Measurements from ENCODE around the gene STAMBPL1. TPM values are rescaled to one million over a fixed set of nuclear protein-coding genes. Genes with fewer than 3 reads are reported as not detected.

The STAMBPL1 gene
- polyA plus RNA-seq, 6 donors from 2014 or later, result 3.4 to 7.6 (median 5.0) TPM

GRCh38 chr10:88890681-88891381, 10.8 kb downstream of the STAMBPL1 start:
- Mint-ChIP-seq H3K27ac (no peak overlapping the region), H3K9me3 (no peaks in the 10 kb centered on the region), H3K36me3 (no peaks in the 10 kb centered on the region), H3K4me3 (no peak overlapping the region), H3K4me1 (peaks cover 18 to 19% (median 18%) of the 10 kb centered on the region in 3 donors), H3K27me3 (no peaks in the 10 kb centered on the region)
- DNase-seq (no peak), ATAC-seq (ENCODE audit: low read depth in 2 of 2) (no peak)

- H3K4me3 Mint-ChIP-seq, result no peak overlapping the region
- H3K27ac Mint-ChIP-seq, result no peak overlapping the region
Observed at GRCh38 chr10:88892222-88892967, 12.3 kb downstream of the STAMBPL1 start.

GRCh38 chr10:88893611-88894010, 13.6 kb downstream of the STAMBPL1 start:
- peaks cover 17 to 27% (median 26%) of the 10 kb centered on the region in 3 donors for H3K4me1 Mint-ChIP-seq
- DNase-seq (no peak), ATAC-seq (ENCODE audit: low read depth in 2 of 2) (no peak)
- no peaks in the 10 kb centered on the region for H3K36me3 Mint-ChIP-seq
- H3K27me3 Mint-ChIP-seq, result no peaks in the 10 kb centered on the region
- peak overlapping the region in 1 of 6 donors; percentile 43 for H3K27ac Mint-ChIP-seq
- no peak overlapping the region for H3K4me3 Mint-ChIP-seq
- H3K9me3 Mint-ChIP-seq, result no peaks in the 10 kb centered on the region

More at GRCh38 chr10:88892222-88892967, 12.3 kb downstream of the STAMBPL1 start:
- H3K36me3 Mint-ChIP-seq, result no peaks in the 10 kb centered on the region
- DNase-seq (no peak), ATAC-seq (ENCODE audit: low read depth in 2 of 2) (no peak)
- no peaks in the 10 kb centered on the region for H3K9me3 Mint-ChIP-seq
- no peaks in the 10 kb centered on the region for H3K27me3 Mint-ChIP-seq
- peaks cover 22 to 25% (median 24%) of the 10 kb centered on the region in 3 donors for H3K4me1 Mint-ChIP-seq

DNA sequence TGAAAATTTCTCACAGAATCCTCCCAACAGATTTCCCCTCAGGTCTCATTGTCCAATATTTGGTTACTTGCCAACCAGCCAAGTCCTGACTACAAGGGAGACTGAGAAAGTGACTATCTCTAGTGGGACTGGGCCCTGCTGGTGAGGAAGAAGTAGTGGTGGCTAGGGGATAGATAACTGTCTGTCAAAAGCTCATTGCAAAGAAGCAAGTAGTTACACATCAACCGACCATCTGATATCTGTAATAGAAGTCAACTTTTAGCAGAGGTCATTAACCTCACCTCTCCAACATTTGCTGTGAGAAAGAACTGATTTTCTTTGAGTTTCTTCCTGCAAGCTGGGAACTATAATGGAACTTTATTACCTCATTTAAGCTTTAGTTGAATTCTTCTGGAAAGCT, 15.2 kb downstream of the STAMBPL1 start:
- no peak for ATAC-seq (ENCODE audit: low read depth in 2 of 2)
- Mint-ChIP-seq H3K27ac (no peak overlapping the region), H3K9me3 (no peaks in the 10 kb centered on the region), H3K4me1 (peaks cover 15 to 33% (median 28%) of the 10 kb centered on the region in 3 donors), H3K27me3 (no peaks in the 10 kb centered on the region), H3K4me3 (peak overlapping the region in 1 of 8 donors; percentile 53), H3K36me3 (no peaks in the 10 kb centered on the region)
- DNase-seq, result no peak

- Mint-ChIP-seq H3K9me3 (no peaks in the 10 kb centered on the region), H3K36me3 (no peaks in the 10 kb centered on the region), H3K27ac (peak overlapping the region in 2 of 6 donors; percentile 16 to 28), H3K4me1 (peaks cover 24 to 45% (median 36%) of the 10 kb centered on the region in 3 donors), H3K27me3 (no peaks in the 10 kb centered on the region), H3K4me3 (peak overlapping the region in 2 of 8 donors; percentile 42 to 45)
- ATAC-seq (ENCODE audit: low read depth in 2 of 2) (no peak), DNase-seq (no peak)
Observed at GRCh38 chr10:88896372-88896993, 16.4 kb downstream of the STAMBPL1 start.

GRCh38 chr10:88896994-88897853, 17.2 kb downstream of the STAMBPL1 start:
- no peaks in the 10 kb centered on the region for H3K36me3 Mint-ChIP-seq

DNA sequence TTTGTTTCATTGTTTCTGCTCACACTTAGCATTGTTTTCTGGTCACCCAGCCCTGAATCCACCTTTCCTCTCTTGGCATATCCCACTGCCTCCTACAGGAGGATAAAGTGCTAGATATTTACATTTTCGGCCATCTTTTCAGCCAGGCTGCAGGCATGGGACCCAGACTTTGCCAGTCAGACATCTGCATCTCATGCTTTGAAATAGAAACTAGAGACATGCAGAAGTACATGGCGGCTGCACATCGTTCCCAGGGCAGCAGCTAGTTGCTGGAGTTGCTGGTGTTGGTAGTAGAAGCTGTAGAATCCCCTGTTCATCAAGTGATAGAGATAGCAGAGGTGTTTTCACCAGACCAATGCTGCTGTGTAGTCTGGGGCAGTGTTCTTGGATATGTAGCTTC, 18.7 kb downstream of the STAMBPL1 start:
- DNase-seq, result no peak
- peak overlapping the region in 2 of 8 donors; percentile 16 to 50 for H3K4me3 Mint-ChIP-seq
- no peaks in the 10 kb centered on the region for H3K27me3 Mint-ChIP-seq
- H3K9me3 Mint-ChIP-seq, result no peaks in the 10 kb centered on the region
- peaks cover 29 to 52% (median 45%) of the 10 kb centered on the region in 3 donors for H3K4me1 Mint-ChIP-seq
- ATAC-seq (ENCODE audit: low read depth in 2 of 2), result no peak
- H3K36me3 Mint-ChIP-seq, result no peaks in the 10 kb centered on the region
- peak overlapping the region in 1 of 6 donors; percentile 3 for H3K27ac Mint-ChIP-seq

More at GRCh38 chr10:88896994-88897853, 17.2 kb downstream of the STAMBPL1 start:
- Mint-ChIP-seq H3K27ac (peak overlapping the region in 4 of 6 donors; percentile 5 to 28 (median 17)), H3K4me1 (peaks cover 29 to 50% (median 44%) of the 10 kb centered on the region in 3 donors), H3K9me3 (no peaks in the 10 kb centered on the region), H3K4me3 (peak overlapping the region in 1 of 8 donors; percentile 45), H3K27me3 (no peaks in the 10 kb centered on the region)
- DNase-seq (no peak), ATAC-seq (ENCODE audit: low read depth in 2 of 2) (no peak)

GRCh38 chr10:88899886-88900285, 19.8 kb downstream of the STAMBPL1 start:
- Mint-ChIP-seq H3K4me1 (peaks cover 29 to 52% (median 45%) of the 10 kb centered on the region in 3 donors), H3K27ac (peak overlapping the region in 3 of 6 donors; percentile 42 to 71 (median 48))

DNA sequence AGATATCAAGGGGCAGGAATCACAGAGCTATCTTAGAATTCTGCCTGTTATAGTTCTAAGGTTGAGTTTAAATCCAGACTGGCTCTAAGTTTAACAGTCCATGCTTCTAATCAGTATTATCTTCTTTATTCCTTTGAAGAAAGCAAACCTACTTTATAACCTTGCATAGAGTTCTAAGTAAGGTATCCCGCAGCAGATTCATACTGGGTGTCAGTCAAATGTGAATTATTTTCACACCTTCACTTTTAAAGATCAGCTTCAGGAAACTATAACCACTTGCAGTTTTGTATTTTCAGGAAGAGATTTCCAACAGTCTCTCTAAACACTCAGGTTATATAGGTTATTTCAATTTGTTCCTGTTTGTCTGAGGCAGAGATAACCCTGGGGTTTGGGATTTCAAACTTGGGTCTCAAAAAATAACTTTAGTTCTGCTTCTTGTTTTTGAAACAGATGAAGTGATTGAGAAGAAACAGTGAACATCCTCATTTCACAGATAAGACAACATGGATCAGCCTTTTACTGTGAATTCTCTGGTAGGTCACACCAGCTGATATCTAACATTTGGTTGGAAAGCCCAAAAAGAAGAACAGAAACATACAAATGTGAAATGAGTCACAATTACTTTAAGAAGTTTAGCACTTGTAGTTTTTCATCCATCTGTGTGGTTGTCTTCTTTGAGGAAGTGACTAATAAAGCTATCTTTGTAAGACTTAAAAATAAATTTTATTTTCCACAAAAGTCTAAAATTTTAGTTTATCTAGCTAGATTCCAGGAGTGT, 21.4 kb downstream of the STAMBPL1 start:
- Mint-ChIP-seq H3K9me3 (no peaks in the 10 kb centered on the region), H3K4me3 (peak overlapping the region in 6 of 8 donors; percentile 9 to 64 (median 29)), H3K27ac (peak overlapping the region; percentile 48 to 97 (median 90)), H3K4me1 (peaks cover 29 to 51% (median 45%) of the 10 kb centered on the region in 3 donors), H3K36me3 (no peaks in the 10 kb centered on the region), H3K27me3 (no peaks in the 10 kb centered on the region)
- ATAC-seq (ENCODE audit: low read depth in 2 of 2), result peak; percentile 90 to 94
- peak; percentile 64 for DNase-seq

More at GRCh38 chr10:88899886-88900285, 19.8 kb downstream of the STAMBPL1 start:
- no peaks in the 10 kb centered on the region for H3K9me3 Mint-ChIP-seq
- H3K4me3 Mint-ChIP-seq, result peak overlapping the region in 1 of 8 donors; percentile 16
- no peaks in the 10 kb centered on the region for H3K27me3 Mint-ChIP-seq
- ATAC-seq (ENCODE audit: low read depth in 2 of 2) (no peak), DNase-seq (no peak)
- H3K36me3 Mint-ChIP-seq, result no peaks in the 10 kb centered on the region

- H3K4me3 Mint-ChIP-seq, result peak overlapping the region in 6 of 8 donors; percentile 5 to 64 (median 29)
- H3K27ac Mint-ChIP-seq, result peak overlapping the region; percentile 48 to 97 (median 90)
- ATAC-seq (ENCODE audit: low read depth in 2 of 2) (peak; percentile 30 to 34), DNase-seq (no peak)
- no peaks in the 10 kb centered on the region for H3K9me3 Mint-ChIP-seq
- no peaks in the 10 kb centered on the region for H3K27me3 Mint-ChIP-seq
- H3K36me3 Mint-ChIP-seq, result peaks cover 0 to 4% of the 10 kb centered on the region in 2 donors
- peaks cover 25 to 44% (median 42%) of the 10 kb centered on the region in 3 donors for H3K4me1 Mint-ChIP-seq
Observed at GRCh38 chr10:88901984-88902789, 22.1 kb downstream of the STAMBPL1 start.

- Mint-ChIP-seq H3K27me3 (no peaks in the 10 kb centered on the region), H3K9me3 (no peaks in the 10 kb centered on the region), H3K4me1 (peaks cover 20 to 36% (median 27%) of the 10 kb centered on the region in 3 donors), H3K4me3 (no peak overlapping the region), H3K36me3 (peaks cover 0 to 4% of the 10 kb centered on the region in 2 donors), H3K27ac (no peak overlapping the region)
- DNase-seq (no peak), ATAC-seq (ENCODE audit: low read depth in 2 of 2) (no peak)
Observed at GRCh38 chr10:88903715-88904114, 23.7 kb downstream of the STAMBPL1 start.

Data from naive B cell (primary cell).